Fibroblast of lung (primary cell): ENCODE results near the gene PSMG3. TPM values are rescaled to one million over a fixed set of nuclear protein-coding genes. Genes with fewer than 3 reads are reported as not detected.

ENCODE experiments used
- DNase-seq, 2 donors: peaks; one replicate each; pipeline versions ENCODE4 v3.0.0 to v3.0.0-alpha.2; 2010; ENCODE audit warnings: low read depth in 2 of 2
- H2AFZ ChIP-seq: 2 replicates; pipeline ENCODE4 v1.5.1; 2012; ENCODE audit warnings: low read length, control low read depth, inconsistent platforms
- H3K27ac ChIP-seq: 2 replicates; pipeline ENCODE4 v1.5.1; 2011; ENCODE audit warnings: low read length, control low read depth; ENCODE audit not compliant: insufficient read depth
- H3K27me3 ChIP-seq: 2 replicates; pipeline ENCODE4 v1.5.1; 2011; ENCODE audit warnings: mild to moderate bottlenecking, low read length; ENCODE audit not compliant: control insufficient read depth, insufficient read depth
- H3K36me3 ChIP-seq: 2 replicates; pipeline ENCODE4 v1.5.1; 2011; ENCODE audit warnings: low read length; ENCODE audit not compliant: control insufficient read depth, insufficient read depth
- H3K4me1 ChIP-seq: 2 replicates; pipeline ENCODE4 v1.5.1; 2011; ENCODE audit warnings: low read length; ENCODE audit not compliant: control insufficient read depth, insufficient read depth; ENCODE audit errors: extremely low read depth
- H3K4me2 ChIP-seq: 2 replicates; pipeline ENCODE4 v1.5.1; 2011; ENCODE audit warnings: low read length, control low read depth; ENCODE audit not compliant: insufficient read depth; ENCODE audit errors: extremely low read depth
- H3K4me3 ChIP-seq, 4 experiments: fragments of 200-600 bp in 1 of 4; sonication (generic) in 1 of 4; replicated peaks in 1 of 4; 2 replicates each; pipeline ENCODE4 v1.5.1; 2011 to 2016; ENCODE audit warnings: low read length in 4 of 4, low read depth in 3 of 4, mild to moderate bottlenecking in 3 of 4, control low read depth in 2 of 4, inconsistent platforms in 1 of 4, mixed read lengths in 1 of 4; ENCODE audit not compliant: insufficient read depth in 1 of 4; ENCODE audit errors: control extremely low read depth in 1 of 4
- H3K79me2 ChIP-seq: 2 replicates; pipeline ENCODE4 v1.5.1; 2012; ENCODE audit warnings: mild to moderate bottlenecking, low read length, inconsistent platforms; ENCODE audit not compliant: control insufficient read depth, insufficient read depth
- H3K9ac ChIP-seq: 2 replicates; pipeline ENCODE4 v1.5.1; 2011; ENCODE audit warnings: mild to moderate bottlenecking, low read length, control low read depth; ENCODE audit not compliant: insufficient read depth
- H3K9me3 ChIP-seq: 2 replicates; pipeline ENCODE4 v1.5.1; 2012; ENCODE audit warnings: low read depth, low read length; ENCODE audit not compliant: control insufficient read depth, insufficient read depth
- H4K20me1 ChIP-seq: 2 replicates; pipeline ENCODE4 v1.5.1; 2011; ENCODE audit warnings: low read length; ENCODE audit not compliant: control insufficient read depth, insufficient read depth; ENCODE audit errors: extremely low read depth
- EZH2 ChIP-seq: IDR thresholded peaks from 2 replicates; pipeline ENCODE4 v1.5.1; 2012; ENCODE audit warnings: low read length, control low read depth, mild to moderate bottlenecking; ENCODE audit errors: missing control alignments
- polyA plus RNA-seq, 2 donors: library from polyadenylated mRNA; depleted of rRNA in 1 of 2; stranded (reverse) in 1 of 2; unstranded in 1 of 2; fragments of >200 nt; gene quantifications; 2 replicates each; pipeline ENCODE4 v1.2.1, GENCODE V29; 2011 to 2012; ENCODE audit warnings: missing spikeins in 1 of 2
- total RNA-seq: library from RNA; depleted of rRNA; stranded (reverse); fragments of >200 nt; gene quantifications from 2 replicates; pipeline ENCODE4 v1.2.1, GENCODE V29; 2014
- TF ChIP-seq, protein P1 (sequence below), 2 donors: IDR thresholded peaks in 1 of 2; conservative IDR thresholded peaks in 1 of 2; 1 replicate in 1 of 2; 2 replicates in 1 of 2; pipeline ENCODE4 v1.5.1; 2011 to 2012; ENCODE audit warnings: low read length in 2 of 2, control low read depth in 1 of 2, inconsistent platforms in 1 of 2, low read depth in 1 of 2, mild to moderate bottlenecking in 1 of 2

The PSMG3 gene
- total and polyA plus RNA-seq, 2 donors (not counting 1 experiment from before 2014, with no cell fraction given) = 19.3 to 24.6 TPM

DNA sequence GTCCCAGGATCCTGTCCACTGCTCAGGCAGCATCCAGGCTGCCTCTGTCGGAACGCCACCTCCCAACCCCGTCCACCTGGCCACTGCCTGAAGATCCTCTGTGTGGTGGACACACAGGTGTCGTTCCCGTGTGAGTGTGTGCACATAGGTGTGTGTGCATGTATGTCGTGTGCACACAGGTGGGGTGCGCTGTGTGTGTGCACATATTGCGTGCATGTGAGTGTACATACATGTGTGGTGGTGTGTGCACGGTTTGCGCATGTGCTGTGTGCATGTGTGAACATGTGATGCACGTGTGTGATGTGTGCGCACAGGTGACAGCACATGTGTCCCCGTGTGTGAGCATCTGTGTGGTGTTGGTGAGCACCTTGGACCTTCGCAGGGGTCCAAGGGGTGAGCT is 20.9 kb downstream of the PSMG3 start:
- Histone ChIP-seq H3K4me2 (no peak overlapping the region), H3K36me3 (no peaks in the 10 kb centered on the region), H3K27ac (no peak overlapping the region), H3K9ac (no peak overlapping the region), H3K4me1 (no peaks in the 10 kb centered on the region), H3K9me3 (no peaks in the 10 kb centered on the region), H2AFZ (no peak overlapping the region), H3K4me3 (no peak overlapping the region), H3K27me3 (no peaks in the 10 kb centered on the region), H4K20me1 (no peaks in the 10 kb centered on the region), H3K79me2 (no peaks in the 10 kb centered on the region)
- no peak for DNase-seq
- TF ChIP-seq, protein P1, sequence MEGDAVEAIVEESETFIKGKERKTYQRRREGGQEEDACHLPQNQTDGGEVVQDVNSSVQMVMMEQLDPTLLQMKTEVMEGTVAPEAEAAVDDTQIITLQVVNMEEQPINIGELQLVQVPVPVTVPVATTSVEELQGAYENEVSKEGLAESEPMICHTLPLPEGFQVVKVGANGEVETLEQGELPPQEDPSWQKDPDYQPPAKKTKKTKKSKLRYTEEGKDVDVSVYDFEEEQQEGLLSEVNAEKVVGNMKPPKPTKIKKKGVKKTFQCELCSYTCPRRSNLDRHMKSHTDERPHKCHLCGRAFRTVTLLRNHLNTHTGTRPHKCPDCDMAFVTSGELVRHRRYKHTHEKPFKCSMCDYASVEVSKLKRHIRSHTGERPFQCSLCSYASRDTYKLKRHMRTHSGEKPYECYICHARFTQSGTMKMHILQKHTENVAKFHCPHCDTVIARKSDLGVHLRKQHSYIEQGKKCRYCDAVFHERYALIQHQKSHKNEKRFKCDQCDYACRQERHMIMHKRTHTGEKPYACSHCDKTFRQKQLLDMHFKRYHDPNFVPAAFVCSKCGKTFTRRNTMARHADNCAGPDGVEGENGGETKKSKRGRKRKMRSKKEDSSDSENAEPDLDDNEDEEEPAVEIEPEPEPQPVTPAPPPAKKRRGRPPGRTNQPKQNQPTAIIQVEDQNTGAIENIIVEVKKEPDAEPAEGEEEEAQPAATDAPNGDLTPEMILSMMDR (conservative IDR thresholded peaks at IDR 0.05 in 1 of 2, IDR thresholded peaks at IDR 0.05 in 1 of 2; ENCODE audit: low read depth in 1 of 2, low read length in 2 of 2) = no peak
- TF ChIP-seq EZH2 = no peak

DNA sequence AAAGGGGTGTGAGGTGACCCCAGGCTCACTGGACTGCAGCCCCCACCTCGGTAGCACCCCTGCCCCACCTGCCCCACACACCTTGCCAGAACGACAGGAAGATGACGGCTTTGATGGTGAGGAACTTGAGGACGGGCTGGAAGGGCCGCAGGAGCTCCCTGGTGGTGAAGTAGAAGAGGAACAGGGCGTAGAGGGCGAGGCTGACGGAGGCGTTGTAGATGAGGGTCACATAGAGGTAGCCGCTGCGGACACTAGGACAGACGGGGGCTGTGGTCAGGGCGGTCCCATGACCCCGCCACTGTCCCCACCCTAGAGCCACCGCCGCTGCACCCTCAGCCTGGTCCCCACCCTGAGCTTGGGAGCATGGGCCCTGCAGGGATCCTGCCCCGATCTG is 21.4 kb downstream of the PSMG3 start:
- H2AFZ ChIP-seq = no peak overlapping the region
- no peaks in the 10 kb centered on the region for H3K9me3 ChIP-seq
- no peak overlapping the region for H3K9ac ChIP-seq
- H3K4me2 ChIP-seq = no peak overlapping the region
- H3K4me1 ChIP-seq = no peaks in the 10 kb centered on the region
- H3K79me2 ChIP-seq = no peaks in the 10 kb centered on the region
- H3K4me3 ChIP-seq = no peak overlapping the region
- no peaks in the 10 kb centered on the region for H3K36me3 ChIP-seq
- H4K20me1 ChIP-seq = no peaks in the 10 kb centered on the region
- DNase-seq = no peak
- TF ChIP-seq, protein P1 (conservative IDR thresholded peaks at IDR 0.05 in 1 of 2, IDR thresholded peaks at IDR 0.05 in 1 of 2; ENCODE audit: low read depth in 1 of 2, low read length in 2 of 2) = no peak
- TF ChIP-seq EZH2 = no peak
- H3K27ac ChIP-seq = no peak overlapping the region
- H3K27me3 ChIP-seq = no peaks in the 10 kb centered on the region

DNA sequence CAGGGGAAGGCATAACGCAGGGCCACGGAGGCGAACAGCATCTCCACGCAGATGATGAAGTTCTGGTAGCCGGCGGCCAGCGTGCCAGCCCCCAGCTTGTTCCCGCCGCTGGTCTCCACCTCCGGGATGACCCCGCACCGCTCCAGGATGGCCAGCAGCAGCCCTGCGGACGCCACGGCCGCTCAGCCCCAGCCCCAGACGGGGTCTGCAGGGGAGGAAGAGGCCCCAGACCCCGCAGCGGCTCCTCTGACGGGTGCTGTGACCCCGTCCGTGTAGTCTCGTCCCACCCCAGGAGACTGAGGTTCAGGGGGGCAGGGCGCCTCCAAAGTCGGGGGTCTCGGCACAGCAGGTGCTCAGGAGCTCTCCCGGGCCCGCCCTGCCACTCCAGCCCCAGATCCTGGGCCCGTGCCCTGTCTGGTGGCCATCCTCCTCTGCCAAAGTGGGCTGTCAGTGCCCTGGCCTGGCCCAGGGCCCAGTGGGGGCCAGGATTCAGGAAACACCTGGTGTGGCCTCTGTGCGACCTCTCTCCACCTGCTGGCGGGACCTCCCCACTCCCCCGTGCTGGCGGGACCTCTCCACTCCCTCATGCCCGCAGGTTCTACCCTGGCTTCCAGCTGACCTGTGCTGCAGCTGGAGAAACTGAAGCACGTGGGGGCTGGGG is 21.9 kb downstream of the PSMG3 start:
- no peaks in the 10 kb centered on the region for H4K20me1 ChIP-seq
- no peak overlapping the region for H3K27ac ChIP-seq
- no peak overlapping the region for H3K4me2 ChIP-seq
- no peaks in the 10 kb centered on the region for H3K36me3 ChIP-seq
- no peaks in the 10 kb centered on the region for H3K27me3 ChIP-seq
- no peak overlapping the region for H2AFZ ChIP-seq
- H3K9me3 ChIP-seq = no peaks in the 10 kb centered on the region
- no peaks in the 10 kb centered on the region for H3K79me2 ChIP-seq
- no peaks in the 10 kb centered on the region for H3K4me1 ChIP-seq
- no peak overlapping the region for H3K4me3 ChIP-seq
- no peak overlapping the region for H3K9ac ChIP-seq
- no peak for TF ChIP-seq EZH2
- TF ChIP-seq, protein P1 (conservative IDR thresholded peaks at IDR 0.05 in 1 of 2, IDR thresholded peaks at IDR 0.05 in 1 of 2; ENCODE audit: low read depth in 1 of 2, low read length in 2 of 2) = no peak
- no peak for DNase-seq
